Measurements from ENCODE around the gene TSPAN8.
"Not testable (repeated sequence)": the region's sequence is repeated elsewhere in the genome, so short reads cannot be mapped to it uniquely, and the experiment has no call there.

TSPAN8 gene

DNA sequence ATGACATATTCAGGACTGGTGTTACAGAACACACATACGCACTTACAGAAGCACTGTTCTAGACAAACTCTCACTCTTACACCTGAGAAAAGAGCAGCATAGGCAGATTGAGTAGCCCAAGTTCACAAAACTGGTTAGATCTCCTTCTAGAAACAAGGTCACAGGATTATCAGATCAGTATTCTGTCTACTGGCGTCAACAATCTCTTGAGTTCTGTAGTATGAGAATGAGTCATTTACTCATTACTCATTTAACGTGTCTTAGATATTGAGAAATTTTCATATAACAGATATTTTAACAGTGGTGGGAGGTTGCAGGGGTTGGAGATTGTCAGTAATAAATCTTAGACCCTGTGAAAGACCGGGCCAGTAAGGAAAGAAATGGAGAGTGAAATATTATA lies 2.8 kb upstream of the TSPAN8 start:
- DNase-seq (ENCODE audit: low read depth), result no peak
- TF ChIP-seq, protein P1, sequence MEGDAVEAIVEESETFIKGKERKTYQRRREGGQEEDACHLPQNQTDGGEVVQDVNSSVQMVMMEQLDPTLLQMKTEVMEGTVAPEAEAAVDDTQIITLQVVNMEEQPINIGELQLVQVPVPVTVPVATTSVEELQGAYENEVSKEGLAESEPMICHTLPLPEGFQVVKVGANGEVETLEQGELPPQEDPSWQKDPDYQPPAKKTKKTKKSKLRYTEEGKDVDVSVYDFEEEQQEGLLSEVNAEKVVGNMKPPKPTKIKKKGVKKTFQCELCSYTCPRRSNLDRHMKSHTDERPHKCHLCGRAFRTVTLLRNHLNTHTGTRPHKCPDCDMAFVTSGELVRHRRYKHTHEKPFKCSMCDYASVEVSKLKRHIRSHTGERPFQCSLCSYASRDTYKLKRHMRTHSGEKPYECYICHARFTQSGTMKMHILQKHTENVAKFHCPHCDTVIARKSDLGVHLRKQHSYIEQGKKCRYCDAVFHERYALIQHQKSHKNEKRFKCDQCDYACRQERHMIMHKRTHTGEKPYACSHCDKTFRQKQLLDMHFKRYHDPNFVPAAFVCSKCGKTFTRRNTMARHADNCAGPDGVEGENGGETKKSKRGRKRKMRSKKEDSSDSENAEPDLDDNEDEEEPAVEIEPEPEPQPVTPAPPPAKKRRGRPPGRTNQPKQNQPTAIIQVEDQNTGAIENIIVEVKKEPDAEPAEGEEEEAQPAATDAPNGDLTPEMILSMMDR (IDR thresholded peaks at IDR 0.05; ENCODE audit: control insufficient read depth, insufficient read depth, low read depth, low read length, missing control alignments), result no peak
- no peak overlapping the region for H3K4me3 ChIP-seq (ENCODE audit: control insufficient read depth, low read depth, low read length)

DNA sequence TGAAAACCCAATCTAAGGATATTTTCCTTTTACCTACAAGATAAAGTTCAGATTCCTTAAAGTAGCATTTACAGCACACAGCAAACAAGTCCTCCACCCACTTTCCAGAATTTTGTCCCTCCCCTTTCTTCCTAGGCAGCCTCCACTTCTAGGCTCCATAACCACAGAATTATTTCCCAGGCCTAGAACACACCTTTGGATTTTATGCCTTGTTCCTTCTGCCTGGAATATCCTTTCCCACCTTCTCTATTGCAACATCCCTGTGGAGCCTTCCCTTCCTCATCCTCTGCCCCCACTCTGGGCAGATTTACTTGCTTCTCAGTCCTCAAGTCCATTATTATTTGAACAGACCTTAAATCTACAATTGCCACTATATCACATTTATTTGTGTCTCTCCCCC lies 2.1 kb upstream of the TSPAN8 start:
- no peak overlapping the region for H3K4me3 ChIP-seq (ENCODE audit: control insufficient read depth, low read depth, low read length)
- no peak for DNase-seq (ENCODE audit: low read depth)
- TF ChIP-seq, protein P1 (IDR thresholded peaks at IDR 0.05; ENCODE audit: control insufficient read depth, insufficient read depth, low read depth, low read length, missing control alignments), result no peak

- TF ChIP-seq, protein P1 (IDR thresholded peaks at IDR 0.05; ENCODE audit: control insufficient read depth, insufficient read depth, low read depth, low read length, missing control alignments), result no peak
- DNase-seq (ENCODE audit: low read depth), result no peak
- H3K4me3 ChIP-seq (ENCODE audit: control insufficient read depth, low read depth, low read length), result no peak overlapping the region
These were observed 1.5 kb upstream of the TSPAN8 start for GRCh38 chr12:71159264-71159663.

- H3K4me3 ChIP-seq (ENCODE audit: control insufficient read depth, low read depth, low read length), result no peak overlapping the region
- no peak for DNase-seq (ENCODE audit: low read depth)
These were observed 623 bp upstream of the TSPAN8 start for GRCh38 chr12:71158361-71158882.

GRCh38 chr12:71155225-71155624 lies 2.6 kb downstream of the TSPAN8 start:
- no peak overlapping the region for H3K4me3 ChIP-seq (ENCODE audit: control insufficient read depth, low read depth, low read length)
- DNase-seq (ENCODE audit: low read depth), result no peak
- TF ChIP-seq, protein P1 (IDR thresholded peaks at IDR 0.05; ENCODE audit: control insufficient read depth, insufficient read depth, low read depth, low read length, missing control alignments), result no peak

More at GRCh38 chr12:71158361-71158882, 623 bp upstream of the TSPAN8 start:
- TF ChIP-seq, protein P1 (IDR thresholded peaks at IDR 0.05; ENCODE audit: control insufficient read depth, insufficient read depth, low read depth, low read length, missing control alignments), result no peak

- TF ChIP-seq, protein P1 (IDR thresholded peaks at IDR 0.05; ENCODE audit: control insufficient read depth, insufficient read depth, low read depth, low read length, missing control alignments), result no peak
- no peak overlapping the region for H3K4me3 ChIP-seq (ENCODE audit: control insufficient read depth, low read depth, low read length)
- DNase-seq (ENCODE audit: low read depth), result no peak
These were observed 4.9 kb downstream of the TSPAN8 start for GRCh38 chr12:71152851-71153250.

DNA sequence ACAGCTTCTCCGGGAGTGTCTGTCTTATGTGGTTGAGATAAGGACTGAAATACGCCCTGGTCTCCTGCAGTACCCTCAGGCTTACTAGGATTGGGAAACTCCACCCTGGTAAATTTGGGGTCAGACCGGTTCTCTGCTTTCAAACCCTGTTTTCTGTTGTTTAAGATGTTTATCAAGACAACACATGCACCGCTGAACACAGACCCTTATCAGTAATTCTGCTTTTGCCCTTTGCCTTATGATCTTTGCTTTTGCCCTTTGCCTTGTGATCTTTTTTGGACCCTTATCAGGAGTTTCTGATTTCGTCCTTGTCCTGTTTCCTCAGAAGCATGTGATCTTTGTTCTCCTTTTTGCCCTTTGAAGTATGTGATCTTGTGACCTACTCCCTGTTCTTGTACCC lies 7.8 kb downstream of the TSPAN8 start:
- DNase-seq (ENCODE audit: low read depth); H3K4me3 ChIP-seq (ENCODE audit: control insufficient read depth, low read depth, low read length): not testable (repeated sequence)
